HS-5 (cell line): ENCODE measurements around the gene POT1.

Experiments
- DNase-seq: peaks from one replicate; pipeline ENCODE4 v3.0.0-alpha.2; 2012; ENCODE audit warnings: low read depth

Gene POT1

GRCh38 chr7:124909808-124910207 is 19.8 kb downstream of the POT1 start:
- DNase-seq, result no peak

GRCh38 chr7:124908259-124908658 is 21.4 kb downstream of the POT1 start:
- peak; percentile 2 for DNase-seq

- DNase-seq, result no peak
Observed at GRCh38 chr7:124907490-124907889, 22.1 kb downstream of the POT1 start.

- DNase-seq, result no peak
Observed at GRCh38 chr7:124898531-124898930, 31.1 kb downstream of the POT1 start.

GRCh38 chr7:124896001-124896400 is 33.6 kb downstream of the POT1 start:
- DNase-seq, result no peak

GRCh38 chr7:124893140-124893827 is 36.3 kb downstream of the POT1 start:
- DNase-seq, result no peak

- no peak for DNase-seq
Observed at GRCh38 chr7:124887247-124887646, 42.4 kb downstream of the POT1 start.

GRCh38 chr7:124881981-124882380 is 47.6 kb downstream of the POT1 start:
- no peak for DNase-seq

- DNase-seq, result no peak
Observed at GRCh38 chr7:124879771-124880170, 49.9 kb downstream of the POT1 start.

GRCh38 chr7:124879103-124879502 is 50.5 kb downstream of the POT1 start:
- no peak for DNase-seq

- DNase-seq, result no peak
Observed at GRCh38 chr7:124874644-124875163, 54.9 kb downstream of the POT1 start.

- DNase-seq, result no peak
Observed at GRCh38 chr7:124857672-124858235, 71.9 kb downstream of the POT1 start.

GRCh38 chr7:124856299-124856888 is 73.2 kb downstream of the POT1 start:
- peak; percentile 8 for DNase-seq

- DNase-seq, result no peak
Observed at GRCh38 chr7:124843336-124843735, 86.3 kb downstream of the POT1 start.

- no peak for DNase-seq
Observed at GRCh38 chr7:124840435-124840834, 89.2 kb downstream of the POT1 start.

GRCh38 chr7:124839687-124840086 is 89.9 kb downstream of the POT1 start:
- DNase-seq, result no peak

- DNase-seq, result no peak
Observed at GRCh38 chr7:124836173-124836572, 93.5 kb downstream of the POT1 start.

- no peak for DNase-seq
Observed at GRCh38 chr7:124818807-124819206, 110.8 kb downstream of the POT1 start.

GRCh38 chr7:124813994-124814798 is 115.4 kb downstream of the POT1 start:
- no peak for DNase-seq

GRCh38 chr7:124812764-124813163 is 116.9 kb downstream of the POT1 start:
- DNase-seq, result no peak

- DNase-seq, result no peak
Observed at GRCh38 chr7:124811341-124811740, 118.3 kb downstream of the POT1 start.

GRCh38 chr7:124810605-124811004 is 119.0 kb downstream of the POT1 start:
- no peak for DNase-seq

- no peak for DNase-seq
Observed at GRCh38 chr7:124808206-124808605, 121.4 kb downstream of the POT1 start.
